IPS DF 4.7 (cell line): ENCODE measurements around the gene FBLN5.
"Not testable (repeated sequence)": the region's sequence is repeated elsewhere in the genome, so short reads cannot be mapped to it uniquely, and the experiment has no call there.

Source experiments
- DNase-seq: peaks from one replicate; pipeline ENCODE4 v3.0.0-alpha.2; 2013; ENCODE audit warnings: low spot score; ENCODE audit errors: extremely low read depth

Gene FBLN5

DNA sequence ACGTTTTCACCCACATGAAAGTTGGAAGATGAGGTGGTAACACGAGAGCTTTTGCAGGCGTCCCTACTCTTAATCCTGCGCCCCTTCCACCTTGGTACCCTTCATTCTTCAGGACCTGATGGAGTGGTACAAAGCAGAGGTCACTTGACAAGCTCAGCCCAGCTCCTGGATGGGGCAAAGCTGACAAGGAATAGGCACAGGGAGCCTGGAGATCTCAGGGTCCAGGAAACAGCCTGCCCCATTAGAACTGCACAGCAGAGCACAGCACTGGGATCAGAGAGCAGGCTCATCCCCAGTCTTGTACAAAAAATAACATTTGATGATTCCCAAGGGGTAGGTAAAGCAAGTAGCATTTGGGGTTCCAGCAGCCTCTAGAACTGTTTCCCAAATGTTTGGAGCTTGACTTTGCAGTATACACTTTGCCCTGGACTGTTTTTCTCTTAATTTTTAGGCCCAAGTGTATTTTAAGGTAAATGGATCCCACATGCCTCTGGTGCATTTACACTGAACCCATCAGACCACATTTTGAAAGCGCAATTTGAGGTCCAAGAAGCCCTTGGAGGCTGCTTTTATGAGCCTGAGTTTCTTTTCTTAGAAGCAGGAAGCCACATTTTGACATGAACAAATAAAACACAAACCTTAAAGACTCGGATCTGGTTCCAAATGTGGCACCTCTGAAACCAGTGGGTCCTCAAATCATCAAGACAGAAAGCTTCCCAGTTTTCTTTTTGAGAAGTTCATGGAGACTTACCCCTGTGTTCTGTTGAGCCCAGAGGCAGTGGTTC is 80.8 kb downstream of the FBLN5 start:
- DNase-seq = no peak

DNA sequence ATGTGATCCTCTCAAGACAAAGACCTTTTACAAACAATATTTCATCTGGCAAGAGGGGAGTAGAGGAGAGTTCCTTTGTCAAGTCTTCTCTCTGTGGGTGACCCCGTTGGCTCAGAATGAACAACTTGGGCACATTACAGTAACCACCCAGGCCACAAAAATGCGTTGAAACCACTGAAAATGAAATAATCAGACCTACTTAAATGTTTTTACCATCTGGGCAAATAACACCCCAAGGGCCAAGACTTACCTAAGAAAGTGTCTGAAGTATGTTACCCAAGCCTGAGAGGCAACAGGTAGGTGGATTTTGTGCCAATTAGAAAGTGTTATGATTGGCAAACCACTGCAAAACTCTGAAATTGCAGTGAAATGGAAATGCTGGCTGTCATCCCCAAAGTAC is 81.4 kb downstream of the FBLN5 start:
- no peak for DNase-seq

DNA sequence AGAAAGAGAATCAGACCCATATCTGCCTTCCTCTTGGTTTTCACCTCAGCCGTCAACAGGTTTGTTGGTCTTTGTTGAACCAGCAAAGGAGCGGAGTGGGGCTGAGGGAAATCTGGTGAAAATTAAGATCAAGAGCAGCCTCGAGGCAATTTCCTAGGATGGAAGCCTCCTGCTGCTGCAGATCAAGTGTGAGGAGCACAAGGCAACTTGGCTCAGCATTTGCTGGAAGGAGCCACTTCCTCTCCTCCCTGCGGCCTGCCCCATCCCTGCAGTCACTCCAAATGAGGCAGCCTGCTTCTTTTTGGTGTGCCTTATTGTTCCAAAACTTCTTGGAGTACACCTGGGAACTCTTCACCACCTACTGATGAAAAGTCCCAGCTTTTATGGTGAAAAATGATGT is 85.1 kb downstream of the FBLN5 start:
- no peak for DNase-seq

DNA sequence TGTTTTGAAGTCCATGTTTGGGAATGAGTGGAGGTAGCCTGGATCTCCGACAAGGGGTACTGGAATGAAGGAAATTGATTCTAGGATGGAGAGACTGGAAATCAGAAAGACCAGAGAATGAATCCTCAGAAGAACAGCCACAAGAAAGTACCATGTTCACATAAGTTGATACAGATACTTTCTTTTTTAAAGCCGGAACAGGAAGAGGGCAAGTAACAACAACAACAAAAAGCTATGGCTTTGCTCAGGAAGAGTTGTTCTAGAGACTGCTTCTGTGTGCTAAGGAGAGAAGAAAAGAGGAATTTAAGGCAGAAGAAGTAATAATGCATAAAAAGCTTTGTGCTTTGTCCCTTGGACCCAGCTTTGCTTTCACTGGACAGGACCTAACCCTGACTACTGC is 86.4 kb downstream of the FBLN5 start:
- DNase-seq = no peak

DNA sequence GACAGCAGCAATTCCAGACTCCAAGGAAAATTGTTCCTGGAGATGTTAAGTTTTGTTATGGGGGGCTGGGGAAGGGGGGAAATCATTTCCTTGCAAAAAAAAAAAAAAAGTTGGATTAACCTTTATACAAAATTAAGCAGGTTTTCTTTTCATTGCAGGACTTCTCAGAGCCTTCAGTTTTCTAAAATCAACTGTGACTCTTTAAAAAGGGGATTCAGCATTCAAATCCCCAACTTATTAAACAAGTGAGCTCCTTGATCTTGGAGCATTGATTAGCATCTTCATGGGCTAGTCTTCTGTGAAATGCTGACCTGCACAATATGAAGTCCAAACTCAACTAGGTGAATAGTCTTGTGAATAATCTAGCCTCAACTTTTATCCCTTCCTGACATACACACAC is 87.3 kb downstream of the FBLN5 start:
- DNase-seq = no peak

DNA sequence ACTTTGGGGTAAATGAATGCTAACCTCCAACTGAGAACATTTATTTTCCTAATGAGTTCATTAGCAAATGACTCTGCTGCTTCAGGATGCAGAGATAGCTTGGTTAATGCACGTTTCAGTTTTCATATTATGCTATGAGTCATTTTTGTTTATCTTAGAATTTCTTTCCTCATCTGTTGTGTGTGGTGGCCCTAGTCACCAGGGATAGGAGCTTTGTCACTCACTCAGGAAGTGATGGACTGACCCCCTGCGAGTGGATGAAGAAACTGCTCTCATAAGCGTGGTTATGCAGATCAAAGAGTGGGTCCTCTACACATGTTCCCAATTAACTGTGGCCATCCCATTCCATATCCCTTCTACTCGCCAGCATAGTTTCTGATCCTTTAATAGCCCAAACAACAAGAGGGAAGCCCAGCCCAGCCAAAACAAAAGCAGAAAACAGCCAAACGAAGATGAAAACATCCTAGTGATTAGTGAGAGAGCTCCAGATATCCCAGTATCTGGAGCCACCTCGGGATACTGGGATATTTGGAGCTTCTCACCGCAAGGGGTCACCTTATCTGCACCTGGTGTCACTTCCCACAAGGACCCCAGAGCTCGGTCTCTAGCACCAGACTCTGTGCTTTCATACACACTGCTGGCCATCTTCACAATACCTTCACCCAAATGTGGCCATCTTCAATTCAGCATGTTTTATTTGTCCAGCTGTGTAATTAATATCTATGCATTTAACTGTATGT is 88.8 kb downstream of the FBLN5 start:
- DNase-seq = no peak

DNA sequence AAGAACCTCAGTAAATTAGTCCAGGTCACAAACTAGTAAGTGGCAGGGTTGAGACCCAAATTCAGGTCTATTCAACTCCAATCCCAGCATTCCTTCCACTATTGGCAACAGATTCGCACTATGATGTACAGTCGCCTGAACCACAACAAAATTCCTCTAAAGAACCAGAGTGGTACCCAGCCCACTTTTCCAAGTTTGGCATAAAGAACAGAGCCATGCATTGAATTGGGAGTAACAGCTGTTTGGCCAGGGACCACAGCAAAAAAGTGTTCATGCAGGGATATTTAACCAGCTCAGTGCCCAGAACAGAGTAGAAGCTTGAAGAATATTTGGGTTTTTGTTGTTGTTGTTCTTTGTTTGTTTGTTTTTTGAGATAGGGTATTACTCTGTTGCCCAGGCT is 89.9 kb downstream of the FBLN5 start:
- no peak for DNase-seq

DNA sequence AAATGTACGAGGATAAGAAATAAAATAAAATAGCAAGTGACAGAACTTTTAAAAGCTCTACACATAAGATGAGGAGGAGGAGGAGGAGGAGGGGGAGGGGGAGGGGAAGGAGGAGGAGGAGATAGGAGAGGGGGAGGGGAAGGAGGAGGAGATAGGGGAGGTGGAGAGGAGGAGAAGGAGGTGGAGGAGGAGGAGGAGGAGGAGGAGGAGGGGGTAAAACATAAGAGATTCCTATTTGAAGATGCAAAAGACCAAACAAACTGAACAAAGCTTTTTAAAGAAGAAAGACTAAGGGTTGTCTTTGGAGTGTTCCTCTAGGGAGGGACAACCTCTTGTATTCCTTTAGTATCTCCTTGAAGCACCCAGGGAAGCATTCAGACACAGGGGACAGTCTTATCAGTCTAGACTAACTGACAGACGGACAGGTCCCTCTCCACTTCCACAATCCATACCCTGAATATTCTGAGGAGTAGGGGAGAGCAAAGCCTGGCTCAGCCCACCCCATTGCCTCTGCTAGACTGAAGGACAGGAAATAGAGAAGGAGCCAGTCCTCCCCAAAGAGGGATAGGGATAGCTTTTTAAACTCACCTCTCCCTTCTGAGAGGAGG is 93.1 kb downstream of the FBLN5 start:
- DNase-seq = no peak

DNA sequence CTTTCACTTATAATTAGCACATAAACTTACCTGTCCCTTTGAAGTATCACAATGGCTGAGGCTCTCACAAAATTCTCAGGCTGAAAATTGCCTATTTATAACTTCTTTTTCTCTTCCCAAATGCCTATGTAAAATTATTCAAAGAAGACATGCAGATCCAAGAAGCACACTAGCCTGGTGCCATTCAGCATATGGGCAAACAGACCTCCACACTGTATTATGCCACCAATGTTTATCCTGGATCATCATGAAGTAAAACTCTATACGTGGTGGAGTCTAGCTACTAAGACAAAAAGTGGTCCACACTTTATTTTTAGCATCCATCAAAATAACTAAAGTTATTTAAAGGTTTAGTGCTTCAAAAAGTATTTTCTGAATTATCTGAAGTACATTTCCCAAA is 95.9 kb downstream of the FBLN5 start:
- no peak for DNase-seq

DNA sequence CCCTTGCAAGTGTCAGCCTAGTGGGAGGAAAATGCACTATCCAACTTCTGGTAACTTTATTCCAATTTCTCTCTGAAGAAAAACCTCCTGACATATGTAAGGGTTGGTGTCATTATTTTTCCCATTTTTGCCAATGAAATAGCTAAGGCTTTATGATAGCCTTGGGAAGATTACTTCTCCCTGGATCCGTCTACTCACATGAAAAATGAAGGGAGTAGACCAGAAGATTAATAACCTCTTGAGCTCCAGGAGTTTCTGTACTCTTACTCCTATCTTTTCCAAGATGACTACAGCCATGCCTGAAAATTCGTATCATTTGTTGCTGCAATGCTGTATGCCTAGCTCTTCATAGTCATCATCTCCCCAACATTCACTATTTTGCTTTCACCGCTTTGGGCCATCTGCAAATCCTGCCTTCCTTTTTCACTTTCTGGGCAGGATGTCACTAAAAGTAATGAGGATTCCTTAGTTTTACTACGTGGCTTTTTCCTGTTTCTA is 98.9 kb downstream of the FBLN5 start:
- DNase-seq = no peak

DNA sequence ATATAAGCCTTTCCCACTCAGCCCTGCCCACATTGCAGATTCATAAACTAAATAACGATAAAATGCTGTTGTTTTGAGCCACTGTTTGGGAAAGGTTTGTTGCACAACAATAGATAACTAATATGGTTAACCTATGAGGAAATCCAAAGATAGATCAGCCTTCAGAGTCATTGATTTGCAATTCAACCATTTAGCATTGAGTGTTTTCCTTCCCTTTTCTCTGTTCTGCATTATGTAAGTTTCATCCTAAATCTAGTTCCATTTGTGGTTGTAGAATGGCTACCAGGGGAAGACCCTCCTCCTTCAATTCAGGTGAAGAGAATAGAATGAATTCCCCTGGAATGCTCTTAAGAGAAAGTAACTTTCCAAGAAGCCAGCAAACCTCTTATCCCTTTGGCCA is 99.8 kb downstream of the FBLN5 start:
- no peak for DNase-seq

DNA sequence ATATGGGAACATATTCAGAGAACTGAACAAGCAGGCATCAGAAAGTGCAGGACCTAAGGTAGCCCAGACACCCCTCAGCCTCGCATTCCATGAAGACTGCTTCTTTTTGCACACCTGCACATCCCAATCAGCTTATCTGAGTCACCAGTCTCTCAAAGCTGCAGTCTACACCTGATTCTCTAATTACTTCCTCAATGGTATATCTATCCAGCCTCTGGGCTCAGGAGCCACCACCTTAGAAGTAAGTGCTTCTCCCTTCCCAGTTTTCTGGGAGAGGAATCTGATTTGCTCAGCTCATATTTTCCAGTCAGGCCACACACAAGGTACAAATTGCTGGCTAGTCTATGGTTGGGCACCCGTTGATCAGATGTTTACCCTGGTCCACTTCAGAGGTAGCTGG is 101.8 kb downstream of the FBLN5 start:
- DNase-seq = no peak

DNA sequence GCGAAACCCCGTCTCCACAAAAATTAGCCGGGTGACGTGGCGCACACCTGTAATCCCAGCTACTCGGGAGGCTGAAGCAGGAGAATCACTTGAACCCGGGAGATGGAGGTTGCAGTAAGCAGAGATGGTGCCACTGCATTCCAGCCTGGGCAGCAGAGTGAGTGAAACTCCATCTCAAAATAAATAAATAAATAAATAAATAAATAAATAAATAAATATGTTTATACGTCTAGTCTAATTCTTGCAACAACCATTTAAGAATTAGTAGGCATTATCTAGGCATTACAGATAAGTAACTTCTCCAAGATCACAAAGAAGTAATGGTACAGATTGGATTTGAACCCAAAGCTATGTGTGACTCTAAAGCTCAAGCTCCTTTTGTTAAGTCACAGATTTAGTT is 102.4 kb downstream of the FBLN5 start:
- DNase-seq = not testable (repeated sequence)

DNA sequence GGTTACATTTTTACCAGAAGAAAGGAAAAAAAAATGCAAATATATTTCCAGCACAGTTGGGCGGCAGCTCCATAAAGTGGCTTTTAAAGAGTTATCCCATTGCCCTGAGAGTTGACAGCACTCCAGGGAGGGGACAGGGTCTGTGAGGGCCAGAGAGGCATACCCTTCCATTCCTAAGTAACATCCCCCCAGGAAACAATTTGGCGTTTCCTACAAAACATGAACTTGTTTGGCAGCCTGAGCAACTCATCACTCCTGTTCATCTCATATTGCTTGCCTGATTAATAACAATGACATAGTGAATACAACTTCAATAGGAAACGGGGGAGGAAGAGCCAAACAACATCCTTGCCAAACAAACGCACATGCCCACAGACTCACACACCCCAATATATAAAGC is 103.5 kb downstream of the FBLN5 start:
- no peak for DNase-seq

DNA sequence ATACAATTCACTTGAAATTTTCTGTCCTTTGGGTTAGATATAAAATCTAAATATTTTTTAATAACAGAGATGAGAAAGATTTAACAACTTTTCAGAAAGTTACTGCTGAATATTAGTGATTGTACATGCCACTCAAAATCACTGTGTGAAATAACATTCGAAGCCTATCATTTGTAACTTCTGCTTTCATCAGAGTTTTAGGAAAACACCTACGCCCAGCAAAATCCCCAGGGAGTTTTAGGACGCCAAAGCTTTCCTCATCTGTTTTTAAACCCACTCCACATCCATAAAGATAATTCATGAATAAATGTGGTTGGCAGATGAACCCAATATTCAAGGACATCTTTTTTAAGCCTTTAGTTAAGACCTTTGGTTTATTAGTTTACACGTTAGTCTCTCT is 104.1 kb downstream of the FBLN5 start:
- DNase-seq = no peak

DNA sequence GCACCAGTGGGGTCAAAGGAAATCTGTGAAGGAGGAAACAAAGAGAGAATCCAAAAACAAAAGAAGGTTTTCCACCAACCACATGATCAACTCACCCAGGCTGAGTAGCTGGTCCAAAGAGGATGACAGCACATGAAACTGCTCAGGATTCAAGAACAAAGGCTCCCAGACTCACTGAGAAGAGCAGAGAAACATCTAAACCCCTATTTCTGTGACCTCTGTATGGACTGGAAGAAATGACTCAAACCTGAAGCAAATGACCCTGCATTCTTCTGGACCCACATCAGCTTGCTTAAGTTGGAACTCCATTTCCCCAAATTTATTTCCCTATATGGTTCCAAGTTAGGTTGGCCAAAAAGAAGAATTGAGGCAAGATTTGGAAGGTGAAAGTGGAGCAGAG is 106.4 kb downstream of the FBLN5 start:
- no peak for DNase-seq

DNA sequence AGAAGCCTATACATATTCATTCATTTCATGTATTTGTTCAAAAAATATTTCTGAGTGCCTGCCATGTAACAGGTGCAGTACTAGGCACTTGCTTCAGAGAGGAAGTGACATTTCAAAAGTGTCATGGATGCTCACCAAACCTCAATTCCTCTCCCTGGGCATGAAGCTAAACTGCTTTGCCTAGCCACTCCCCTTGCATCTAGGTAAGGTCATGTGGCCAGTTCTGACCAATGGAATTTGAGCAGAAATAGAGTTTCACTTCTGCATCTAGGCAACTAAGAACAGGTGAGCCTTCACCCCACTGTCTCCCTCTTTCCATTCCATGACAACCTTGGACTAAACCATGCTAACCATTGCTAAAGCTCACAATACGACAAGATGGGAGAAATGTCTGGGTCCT is 107.7 kb downstream of the FBLN5 start:
- no peak for DNase-seq

DNA sequence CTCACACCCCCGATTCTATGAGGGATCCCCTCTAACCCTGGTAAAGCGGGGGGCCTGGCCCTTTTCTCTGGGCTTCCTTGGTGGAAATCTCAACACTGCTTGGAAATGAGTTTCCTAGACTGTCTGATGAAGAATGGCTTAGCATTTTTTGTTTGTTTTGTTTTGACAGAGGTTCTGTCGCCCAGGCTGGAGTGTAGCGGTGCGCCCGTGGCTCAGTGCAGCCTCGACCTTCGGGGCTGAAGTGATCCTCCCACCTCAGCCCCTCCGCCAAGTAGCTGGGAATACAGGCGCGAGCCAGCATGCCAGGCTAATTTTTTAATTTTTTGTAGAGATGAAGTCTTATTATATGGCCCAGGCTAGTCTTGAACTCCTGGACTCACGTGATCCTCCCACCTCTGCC is 110.4 kb downstream of the FBLN5 start:
- DNase-seq = no peak

DNA sequence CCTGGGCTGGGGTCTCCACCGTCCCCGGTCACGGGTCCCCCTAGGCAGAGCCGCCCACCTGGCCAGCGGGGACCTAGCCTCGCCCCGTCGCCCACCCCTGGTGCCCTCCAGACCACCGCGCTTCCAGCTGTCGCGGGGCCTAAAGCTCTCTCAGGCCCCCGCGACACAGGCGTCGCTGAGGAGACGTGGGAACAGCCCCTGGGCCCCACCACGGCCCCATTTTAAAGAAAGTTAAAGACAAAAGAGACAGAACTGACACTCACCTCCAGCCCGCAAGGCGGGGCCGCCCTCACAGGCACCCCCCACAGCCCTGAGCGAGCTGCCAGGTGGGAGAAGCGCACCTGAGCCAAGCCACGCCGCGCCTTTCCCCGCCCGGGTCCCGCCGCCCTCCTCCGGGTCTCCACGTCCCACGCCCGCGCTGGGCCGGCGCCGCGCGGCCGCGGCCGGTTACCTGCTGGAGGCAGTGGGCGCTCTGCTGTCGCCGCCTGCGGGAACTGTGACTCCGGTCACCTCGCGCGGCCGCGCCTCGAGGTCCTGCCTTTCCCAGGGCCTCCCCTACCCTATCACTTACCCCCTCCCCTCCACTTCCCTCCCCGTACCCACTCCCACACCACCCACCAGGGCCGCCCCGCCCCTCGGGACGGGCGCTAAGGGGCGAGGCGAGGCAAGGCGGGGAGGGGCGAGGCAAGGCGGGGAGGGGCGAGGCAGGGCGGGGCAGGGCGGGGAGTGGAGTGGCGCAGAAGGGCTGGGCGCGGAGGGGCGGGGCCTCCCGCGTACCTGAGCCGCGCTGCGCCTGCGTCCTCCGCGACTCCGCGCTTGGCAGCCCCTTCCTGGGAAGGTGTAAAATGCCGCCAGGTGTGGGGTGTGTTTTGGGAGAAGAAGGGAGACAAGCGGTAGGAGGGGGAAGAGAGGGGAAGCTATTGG is 111.3 kb downstream of the FBLN5 start:
- no peak for DNase-seq

DNA sequence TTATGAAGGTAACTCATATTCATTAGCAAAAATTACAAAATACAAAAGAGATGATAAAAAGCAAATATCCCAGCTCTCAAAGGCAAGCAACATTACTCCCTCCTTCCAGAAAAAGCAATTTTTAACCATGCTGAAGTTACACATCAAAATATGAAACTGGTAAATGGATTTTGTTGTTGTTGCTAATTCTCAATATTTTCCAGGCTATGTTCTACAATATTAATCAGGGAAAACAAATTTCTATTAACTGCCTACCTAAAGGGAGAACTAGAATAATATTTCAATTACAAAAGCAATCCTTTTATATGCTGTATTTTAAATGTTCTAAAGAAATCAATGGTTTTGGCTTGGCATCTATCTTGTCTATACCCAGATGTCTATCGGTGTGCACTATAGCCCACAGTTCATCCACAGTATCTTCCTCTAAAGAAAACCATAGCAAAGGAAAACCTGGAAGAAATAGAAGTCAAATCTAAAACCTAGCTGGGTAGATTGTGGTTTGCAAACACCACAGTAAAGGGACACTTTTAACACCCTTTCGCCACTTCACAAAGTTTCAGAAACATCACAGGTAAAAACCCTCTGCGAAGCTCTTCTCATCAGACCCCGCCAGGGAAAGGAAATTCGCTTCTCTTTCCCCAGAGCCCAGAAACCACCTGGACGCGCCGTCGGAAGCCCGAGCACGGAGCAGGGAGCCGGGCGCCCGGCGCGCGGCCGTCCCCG is 112.1 kb downstream of the FBLN5 start:
- DNase-seq = no peak

DNA sequence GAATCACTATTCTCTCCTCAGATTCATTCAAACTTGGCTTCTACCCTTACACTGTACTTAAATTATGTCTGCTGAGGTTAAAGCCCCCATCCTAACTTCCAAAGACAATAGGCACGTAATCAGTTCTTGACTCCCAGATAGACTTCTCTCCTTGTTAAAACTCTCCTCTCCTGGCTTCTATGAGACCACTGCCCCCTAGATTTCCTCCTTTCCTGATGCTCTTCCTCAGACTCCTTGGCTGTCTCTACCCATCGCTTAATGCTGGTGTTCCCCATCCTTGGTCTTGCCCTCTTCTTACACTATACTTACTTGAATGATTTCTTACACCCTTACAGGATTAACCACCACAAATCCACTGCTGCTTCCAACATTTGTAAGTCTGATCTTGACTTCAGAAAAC is 112.9 kb downstream of the FBLN5 start:
- DNase-seq = no peak
